ENCODE results near the gene PRDM7. TPM values are rescaled to one million over a fixed set of nuclear protein-coding genes. Genes with fewer than 3 reads are reported as not detected.

Gene PRDM7
- polyA plus RNA-seq, 1 donor from 2014 or later = not detected

- H3K27ac ChIP-seq (ENCODE audit: low read length) = no peak overlapping the region
- no peaks in the 10 kb centered on the region for H3K9me3 ChIP-seq (ENCODE audit: low read length)
- H3K4me3 ChIP-seq (ENCODE audit: low read length) = no peak overlapping the region
- H3K27me3 ChIP-seq (ENCODE audit: insufficient read depth, low read depth, low read length) = no peaks in the 10 kb centered on the region
- H3K4me2 ChIP-seq (ENCODE audit: low read length) = no peak overlapping the region
- TF ChIP-seq EP300 (conservative IDR thresholded peaks at IDR 0.05; ENCODE audit: poor library complexity, severe bottlenecking) (no peak), MXI1 (conservative IDR thresholded peaks at IDR 0.05; ENCODE audit: poor library complexity, severe bottlenecking) (no peak), CTCF (IDR thresholded peaks at IDR 0.05; ENCODE audit: poor library complexity, severe bottlenecking) (no peak), TAF1 (IDR thresholded peaks at IDR 0.05; ENCODE audit: low read depth) (no peak), POLR2AphosphoS5 (IDR thresholded peaks at IDR 0.05) (no peak), SMC3 (conservative IDR thresholded peaks at IDR 0.05; ENCODE audit: poor library complexity) (no peak), RAD21 (conservative IDR thresholded peaks at IDR 0.05) (no peak), EZH2 (IDR thresholded peaks at IDR 0.05; ENCODE audit: borderline replicate concordance, insufficient read depth, low read length, poor library complexity, severe bottlenecking) (no peak)
- TF ChIP-seq, protein P1, sequence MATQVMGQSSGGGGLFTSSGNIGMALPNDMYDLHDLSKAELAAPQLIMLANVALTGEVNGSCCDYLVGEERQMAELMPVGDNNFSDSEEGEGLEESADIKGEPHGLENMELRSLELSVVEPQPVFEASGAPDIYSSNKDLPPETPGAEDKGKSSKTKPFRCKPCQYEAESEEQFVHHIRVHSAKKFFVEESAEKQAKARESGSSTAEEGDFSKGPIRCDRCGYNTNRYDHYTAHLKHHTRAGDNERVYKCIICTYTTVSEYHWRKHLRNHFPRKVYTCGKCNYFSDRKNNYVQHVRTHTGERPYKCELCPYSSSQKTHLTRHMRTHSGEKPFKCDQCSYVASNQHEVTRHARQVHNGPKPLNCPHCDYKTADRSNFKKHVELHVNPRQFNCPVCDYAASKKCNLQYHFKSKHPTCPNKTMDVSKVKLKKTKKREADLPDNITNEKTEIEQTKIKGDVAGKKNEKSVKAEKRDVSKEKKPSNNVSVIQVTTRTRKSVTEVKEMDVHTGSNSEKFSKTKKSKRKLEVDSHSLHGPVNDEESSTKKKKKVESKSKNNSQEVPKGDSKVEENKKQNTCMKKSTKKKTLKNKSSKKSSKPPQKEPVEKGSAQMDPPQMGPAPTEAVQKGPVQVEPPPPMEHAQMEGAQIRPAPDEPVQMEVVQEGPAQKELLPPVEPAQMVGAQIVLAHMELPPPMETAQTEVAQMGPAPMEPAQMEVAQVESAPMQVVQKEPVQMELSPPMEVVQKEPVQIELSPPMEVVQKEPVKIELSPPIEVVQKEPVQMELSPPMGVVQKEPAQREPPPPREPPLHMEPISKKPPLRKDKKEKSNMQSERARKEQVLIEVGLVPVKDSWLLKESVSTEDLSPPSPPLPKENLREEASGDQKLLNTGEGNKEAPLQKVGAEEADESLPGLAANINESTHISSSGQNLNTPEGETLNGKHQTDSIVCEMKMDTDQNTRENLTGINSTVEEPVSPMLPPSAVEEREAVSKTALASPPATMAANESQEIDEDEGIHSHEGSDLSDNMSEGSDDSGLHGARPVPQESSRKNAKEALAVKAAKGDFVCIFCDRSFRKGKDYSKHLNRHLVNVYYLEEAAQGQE (IDR thresholded peaks at IDR 0.05; ENCODE audit: borderline replicate concordance) = no peak
- no peaks in the 10 kb centered on the region for H3K9me2 ChIP-seq (ENCODE audit: insufficient read depth, low read length)
- no peaks in the 10 kb centered on the region for H4K20me1 ChIP-seq (ENCODE audit: insufficient read depth)
- H2AFZ ChIP-seq (ENCODE audit: low read depth, low read length) = no peak overlapping the region
- H3K36me3 ChIP-seq (ENCODE audit: insufficient read depth, low read length) = no peaks in the 10 kb centered on the region
- no peak overlapping the region for H3K9ac ChIP-seq (ENCODE audit: low read length)
- H3F3A ChIP-seq (ENCODE audit: insufficient read depth, low read length, poor library complexity, severe bottlenecking) = no peaks in the 10 kb centered on the region
- no peaks in the 10 kb centered on the region for H3K79me2 ChIP-seq (replicated peaks; ENCODE audit: insufficient read depth, low read length)
These were observed 48.1 kb downstream of the PRDM7 start for GRCh38 chr16:90028985-90029384.

DNA sequence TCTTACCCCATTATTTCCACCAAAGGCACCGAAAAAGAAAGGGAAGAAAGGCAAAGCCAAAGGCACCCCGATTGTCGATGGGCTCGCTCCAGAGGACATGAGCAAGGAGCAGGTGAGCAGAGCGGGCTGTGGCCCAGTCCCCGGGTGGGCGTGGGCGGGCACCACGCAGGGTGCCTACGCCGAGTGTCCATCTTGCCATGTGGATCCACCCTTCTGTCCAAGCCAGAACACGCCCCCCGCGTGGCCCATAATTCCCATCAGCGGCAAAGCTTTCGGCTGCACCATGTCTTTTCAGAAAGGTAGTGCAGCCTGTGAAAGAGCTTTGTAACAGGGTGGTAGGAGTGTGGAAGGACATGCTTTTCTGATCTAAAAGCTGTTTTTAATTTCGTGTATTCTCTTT lies 49.5 kb downstream of the PRDM7 start:
- H3K36me3 ChIP-seq (ENCODE audit: insufficient read depth, low read length) = no peaks in the 10 kb centered on the region
- H3K4me2 ChIP-seq (ENCODE audit: low read length) = no peak overlapping the region
- H3F3A ChIP-seq (ENCODE audit: insufficient read depth, low read length, poor library complexity, severe bottlenecking) = no peaks in the 10 kb centered on the region
- H3K27ac ChIP-seq (ENCODE audit: low read length) = no peak overlapping the region
- H3K9me2 ChIP-seq (ENCODE audit: insufficient read depth, low read length) = no peaks in the 10 kb centered on the region
- no peak overlapping the region for H3K4me3 ChIP-seq (ENCODE audit: low read length)
- H3K9ac ChIP-seq (ENCODE audit: low read length) = no peak overlapping the region
- no peak overlapping the region for H2AFZ ChIP-seq (ENCODE audit: low read depth, low read length)
- H4K20me1 ChIP-seq (ENCODE audit: insufficient read depth) = no peaks in the 10 kb centered on the region
- TF ChIP-seq RAD21 (conservative IDR thresholded peaks at IDR 0.05) (no peak), EP300 (conservative IDR thresholded peaks at IDR 0.05; ENCODE audit: poor library complexity, severe bottlenecking) (no peak), EZH2 (IDR thresholded peaks at IDR 0.05; ENCODE audit: borderline replicate concordance, insufficient read depth, low read length, poor library complexity, severe bottlenecking) (no peak), SMC3 (conservative IDR thresholded peaks at IDR 0.05; ENCODE audit: poor library complexity) (no peak), TAF1 (IDR thresholded peaks at IDR 0.05; ENCODE audit: low read depth) (no peak), CTCF (IDR thresholded peaks at IDR 0.05; ENCODE audit: poor library complexity, severe bottlenecking) (no peak), POLR2AphosphoS5 (IDR thresholded peaks at IDR 0.05) (no peak), MXI1 (conservative IDR thresholded peaks at IDR 0.05; ENCODE audit: poor library complexity, severe bottlenecking) (no peak)
- TF ChIP-seq, protein P1 (IDR thresholded peaks at IDR 0.05; ENCODE audit: borderline replicate concordance) = no peak
- no peaks in the 10 kb centered on the region for H3K9me3 ChIP-seq (ENCODE audit: low read length)
- H3K27me3 ChIP-seq (ENCODE audit: insufficient read depth, low read depth, low read length) = no peaks in the 10 kb centered on the region
- H3K79me2 ChIP-seq (replicated peaks; ENCODE audit: insufficient read depth, low read length) = no peaks in the 10 kb centered on the region

All from neural cell (in vitro differentiated cells).